SK-N-SH treated with all-trans-retinoic acid at 6 μM for 48 hours (cell line): ENCODE data around the gene FBXL3.
"Not testable (repeated sequence)": the region's sequence is repeated elsewhere in the genome, so short reads cannot be mapped to it uniquely, and the experiment has no call there.

ENCODE experiments used
- ATAC-seq: fragments of 200-7000 bp; cut with Tn5 transposase; 3 replicates; pipeline ENCODE4 v1.9.1; 2020; ENCODE audit warnings: mild to moderate bottlenecking, moderate library complexity
- ARNTL ChIP-seq: fragments of 450-650 bp; formaldehyde crosslinking; IDR thresholded peaks from 2 replicates; pipeline ENCODE4 v1.5.0; 2020; ENCODE audit warnings: low read depth, mild to moderate bottlenecking, moderate library complexity, borderline replicate concordance
- BACH2 ChIP-seq: fragments of 250-450 bp; sonication (Bioruptor Pico); IDR thresholded peaks from 2 replicates; pipeline ENCODE4 v1.9.0; 2021; ENCODE audit warnings: mild to moderate bottlenecking, borderline replicate concordance
- CSDC2 ChIP-seq: fragments of 250-450 bp; sonication (Bioruptor Pico); IDR thresholded peaks from 2 replicates; pipeline ENCODE4 v1.5.0; 2020; ENCODE audit warnings: mild to moderate bottlenecking, moderate library complexity
- GLIS3 ChIP-seq: fragments of 250-450 bp; sonication (Bioruptor Pico); IDR thresholded peaks from 2 replicates; pipeline ENCODE4 v1.5.0; 2020; ENCODE audit warnings: mild to moderate bottlenecking, moderate library complexity
- ISL1 ChIP-seq: fragments of 250-450 bp; sonication (Bioruptor Pico); IDR thresholded peaks from 2 replicates; pipeline ENCODE4 v2.1.2; 2022; ENCODE audit warnings: mild to moderate bottlenecking, moderate library complexity
- PPARA ChIP-seq: fragments of 250-450 bp; sonication (Bioruptor Pico); IDR thresholded peaks from 2 replicates; pipeline ENCODE4 v1.5.0; 2020; ENCODE audit warnings: mild to moderate bottlenecking, borderline replicate concordance
- SNAI2 ChIP-seq: fragments of 250-450 bp; sonication (Bioruptor Pico); IDR thresholded peaks from 2 replicates; pipeline ENCODE4 v1.5.0; 2020; ENCODE audit warnings: mild to moderate bottlenecking, moderate library complexity
- TCF4 ChIP-seq: fragments of 250-450 bp; sonication (Bioruptor Pico); IDR thresholded peaks from 2 replicates; pipeline ENCODE4 v1.8.0; 2021; ENCODE audit warnings: mild to moderate bottlenecking, moderate library complexity, borderline replicate concordance
- TOX ChIP-seq: fragments of 250-450 bp; sonication (Bioruptor Pico); IDR thresholded peaks from 2 replicates; pipeline ENCODE4 v1.8.0; 2021; ENCODE audit warnings: mild to moderate bottlenecking, moderate library complexity, borderline replicate concordance
- ZC3H10 ChIP-seq: fragments of 250-450 bp; sonication (Bioruptor Pico); IDR thresholded peaks from 2 replicates; pipeline ENCODE4 v1.5.1; 2021; ENCODE audit warnings: mild to moderate bottlenecking, moderate library complexity
- ZFP3 ChIP-seq: fragments of 250-450 bp; sonication (Bioruptor Pico); IDR thresholded peaks from 2 replicates; pipeline ENCODE4 v1.5.0; 2020; ENCODE audit warnings: mild to moderate bottlenecking, moderate library complexity
- ZFP30 ChIP-seq: fragments of 450-650 bp; formaldehyde crosslinking; IDR thresholded peaks from 2 replicates; pipeline ENCODE4 v1.5.0; 2022; ENCODE audit warnings: mild to moderate bottlenecking, moderate library complexity
- ZNF565 ChIP-seq: fragments of 450-650 bp; formaldehyde crosslinking; conservative IDR thresholded peaks from 2 replicates; pipeline ENCODE4 v1.5.0; 2020; ENCODE audit warnings: low read depth, mild to moderate bottlenecking, moderate library complexity
- ZNF70 ChIP-seq: fragments of 450-650 bp; formaldehyde crosslinking; IDR thresholded peaks from 2 replicates; pipeline ENCODE4 v1.5.0; 2020; ENCODE audit warnings: mild to moderate bottlenecking, moderate library complexity
- ZNF8 ChIP-seq: fragments of 450-650 bp; formaldehyde crosslinking; IDR thresholded peaks from 2 replicates; pipeline ENCODE4 v1.5.0; 2020; ENCODE audit warnings: mild to moderate bottlenecking, moderate library complexity
- TF ChIP-seq, protein P1 (sequence below): fragments of 250-450 bp; sonication (Bioruptor Pico); IDR thresholded peaks from 2 replicates; pipeline ENCODE4 v1.5.0; 2020; ENCODE audit warnings: mild to moderate bottlenecking, moderate library complexity
- TF ChIP-seq, protein P2 (sequence below): fragments of 250-450 bp; sonication (Bioruptor Pico); IDR thresholded peaks from 2 replicates; pipeline ENCODE4 v1.8.0; 2020; ENCODE audit warnings: mild to moderate bottlenecking, moderate library complexity, borderline replicate concordance
- TF ChIP-seq, protein P3 (sequence below): fragments of 250-450 bp; sonication (Bioruptor Pico); IDR thresholded peaks from 2 replicates; pipeline ENCODE4 v1.5.1; 2020; ENCODE audit warnings: low read depth, mild to moderate bottlenecking, moderate library complexity
- TF ChIP-seq, protein P4 (sequence below): fragments of 250-450 bp; sonication (Bioruptor Pico); IDR thresholded peaks from 2 replicates; pipeline ENCODE4 v1.5.1; 2021; ENCODE audit warnings: mild to moderate bottlenecking, moderate library complexity
- TF ChIP-seq, protein P5 (sequence below): fragments of 250-450 bp; sonication (Bioruptor Pico); IDR thresholded peaks from 2 replicates; pipeline ENCODE4 v1.8.0; 2021; ENCODE audit warnings: low read depth, mild to moderate bottlenecking, moderate library complexity, borderline replicate concordance

The FBXL3 gene

DNA sequence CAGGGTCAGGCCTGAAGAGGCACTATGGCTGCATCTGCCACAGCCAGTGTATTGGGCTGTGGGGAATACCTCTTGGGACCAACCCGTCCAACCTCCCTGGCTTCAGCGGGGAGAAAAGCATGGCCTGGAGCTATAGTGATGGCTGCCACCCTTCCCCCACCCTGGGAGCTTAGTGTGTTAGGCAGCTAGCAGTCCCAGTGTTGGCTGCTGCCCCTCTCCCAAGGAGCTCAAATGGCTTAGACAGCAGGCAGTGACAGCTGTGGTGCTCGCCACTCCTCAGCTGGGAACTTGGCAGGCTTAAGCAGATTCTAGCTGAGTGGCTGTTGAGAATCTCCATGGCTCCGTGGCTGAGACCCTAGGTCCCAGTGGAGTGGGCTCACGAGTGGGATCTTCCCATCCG, 58.9 kb downstream of the FBXL3 start:
- ATAC-seq: no peak
- TF ChIP-seq, protein P1, sequence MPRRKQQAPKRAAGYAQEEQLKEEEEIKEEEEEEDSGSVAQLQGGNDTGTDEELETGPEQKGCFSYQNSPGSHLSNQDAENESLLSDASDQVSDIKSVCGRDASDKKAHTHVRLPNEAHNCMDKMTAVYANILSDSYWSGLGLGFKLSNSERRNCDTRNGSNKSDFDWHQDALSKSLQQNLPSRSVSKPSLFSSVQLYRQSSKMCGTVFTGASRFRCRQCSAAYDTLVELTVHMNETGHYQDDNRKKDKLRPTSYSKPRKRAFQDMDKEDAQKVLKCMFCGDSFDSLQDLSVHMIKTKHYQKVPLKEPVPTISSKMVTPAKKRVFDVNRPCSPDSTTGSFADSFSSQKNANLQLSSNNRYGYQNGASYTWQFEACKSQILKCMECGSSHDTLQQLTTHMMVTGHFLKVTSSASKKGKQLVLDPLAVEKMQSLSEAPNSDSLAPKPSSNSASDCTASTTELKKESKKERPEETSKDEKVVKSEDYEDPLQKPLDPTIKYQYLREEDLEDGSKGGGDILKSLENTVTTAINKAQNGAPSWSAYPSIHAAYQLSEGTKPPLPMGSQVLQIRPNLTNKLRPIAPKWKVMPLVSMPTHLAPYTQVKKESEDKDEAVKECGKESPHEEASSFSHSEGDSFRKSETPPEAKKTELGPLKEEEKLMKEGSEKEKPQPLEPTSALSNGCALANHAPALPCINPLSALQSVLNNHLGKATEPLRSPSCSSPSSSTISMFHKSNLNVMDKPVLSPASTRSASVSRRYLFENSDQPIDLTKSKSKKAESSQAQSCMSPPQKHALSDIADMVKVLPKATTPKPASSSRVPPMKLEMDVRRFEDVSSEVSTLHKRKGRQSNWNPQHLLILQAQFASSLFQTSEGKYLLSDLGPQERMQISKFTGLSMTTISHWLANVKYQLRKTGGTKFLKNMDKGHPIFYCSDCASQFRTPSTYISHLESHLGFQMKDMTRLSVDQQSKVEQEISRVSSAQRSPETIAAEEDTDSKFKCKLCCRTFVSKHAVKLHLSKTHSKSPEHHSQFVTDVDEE: no peak
- TF ChIP-seq ZC3H10 (CRISPR knock-in tag) (no peak), ZNF565 (no peak), TCF4 (CRISPR knock-in tag) (no peak), SNAI2 (no peak), ISL1 (CRISPR knock-in tag) (no peak), CSDC2 (CRISPR knock-in tag) (no peak)
- TF ChIP-seq, protein P2, sequence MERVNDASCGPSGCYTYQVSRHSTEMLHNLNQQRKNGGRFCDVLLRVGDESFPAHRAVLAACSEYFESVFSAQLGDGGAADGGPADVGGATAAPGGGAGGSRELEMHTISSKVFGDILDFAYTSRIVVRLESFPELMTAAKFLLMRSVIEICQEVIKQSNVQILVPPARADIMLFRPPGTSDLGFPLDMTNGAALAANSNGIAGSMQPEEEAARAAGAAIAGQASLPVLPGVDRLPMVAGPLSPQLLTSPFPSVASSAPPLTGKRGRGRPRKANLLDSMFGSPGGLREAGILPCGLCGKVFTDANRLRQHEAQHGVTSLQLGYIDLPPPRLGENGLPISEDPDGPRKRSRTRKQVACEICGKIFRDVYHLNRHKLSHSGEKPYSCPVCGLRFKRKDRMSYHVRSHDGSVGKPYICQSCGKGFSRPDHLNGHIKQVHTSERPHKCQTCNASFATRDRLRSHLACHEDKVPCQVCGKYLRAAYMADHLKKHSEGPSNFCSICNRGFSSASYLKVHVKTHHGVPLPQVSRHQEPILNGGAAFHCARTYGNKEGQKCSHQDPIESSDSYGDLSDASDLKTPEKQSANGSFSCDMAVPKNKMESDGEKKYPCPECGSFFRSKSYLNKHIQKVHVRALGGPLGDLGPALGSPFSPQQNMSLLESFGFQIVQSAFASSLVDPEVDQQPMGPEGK: no peak
- TF ChIP-seq, protein P3, sequence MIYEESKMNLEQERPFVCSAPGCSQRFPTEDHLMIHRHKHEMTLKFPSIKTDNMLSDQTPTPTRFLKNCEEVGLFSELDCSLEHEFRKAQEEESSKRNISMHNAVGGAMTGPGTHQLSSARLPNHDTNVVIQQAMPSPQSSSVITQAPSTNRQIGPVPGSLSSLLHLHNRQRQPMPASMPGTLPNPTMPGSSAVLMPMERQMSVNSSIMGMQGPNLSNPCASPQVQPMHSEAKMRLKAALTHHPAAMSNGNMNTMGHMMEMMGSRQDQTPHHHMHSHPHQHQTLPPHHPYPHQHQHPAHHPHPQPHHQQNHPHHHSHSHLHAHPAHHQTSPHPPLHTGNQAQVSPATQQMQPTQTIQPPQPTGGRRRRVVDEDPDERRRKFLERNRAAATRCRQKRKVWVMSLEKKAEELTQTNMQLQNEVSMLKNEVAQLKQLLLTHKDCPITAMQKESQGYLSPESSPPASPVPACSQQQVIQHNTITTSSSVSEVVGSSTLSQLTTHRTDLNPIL (CRISPR knock-in tag): no peak

DNA sequence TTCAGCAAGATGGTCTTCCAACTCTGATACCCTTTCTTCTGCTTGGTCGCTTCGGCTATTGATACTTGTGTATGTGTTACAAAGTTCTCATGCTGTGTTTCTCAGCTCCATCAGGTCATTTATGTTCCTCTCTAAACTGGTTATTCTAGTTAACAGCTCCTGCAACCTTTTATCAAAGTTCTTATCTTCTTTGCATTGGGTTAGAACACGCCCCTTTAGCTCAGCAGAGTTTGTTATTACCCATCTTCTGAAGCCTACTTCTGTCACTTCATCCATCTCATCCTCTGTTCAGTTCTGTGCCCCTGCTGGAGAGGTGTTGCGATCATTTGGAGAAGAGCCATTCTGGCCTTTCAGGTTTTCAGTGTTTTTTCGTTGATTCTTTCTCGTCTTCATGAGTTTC, 59.9 kb downstream of the FBXL3 start:
- no peak for ATAC-seq
- TF ChIP-seq ARNTL (CRISPR knock-in tag): no peak
- TF ChIP-seq GLIS3 (CRISPR knock-in tag): no peak
- TF ChIP-seq BACH2 (CRISPR knock-in tag): no peak
- no peak for TF ChIP-seq SNAI2
- TF ChIP-seq, protein P4, sequence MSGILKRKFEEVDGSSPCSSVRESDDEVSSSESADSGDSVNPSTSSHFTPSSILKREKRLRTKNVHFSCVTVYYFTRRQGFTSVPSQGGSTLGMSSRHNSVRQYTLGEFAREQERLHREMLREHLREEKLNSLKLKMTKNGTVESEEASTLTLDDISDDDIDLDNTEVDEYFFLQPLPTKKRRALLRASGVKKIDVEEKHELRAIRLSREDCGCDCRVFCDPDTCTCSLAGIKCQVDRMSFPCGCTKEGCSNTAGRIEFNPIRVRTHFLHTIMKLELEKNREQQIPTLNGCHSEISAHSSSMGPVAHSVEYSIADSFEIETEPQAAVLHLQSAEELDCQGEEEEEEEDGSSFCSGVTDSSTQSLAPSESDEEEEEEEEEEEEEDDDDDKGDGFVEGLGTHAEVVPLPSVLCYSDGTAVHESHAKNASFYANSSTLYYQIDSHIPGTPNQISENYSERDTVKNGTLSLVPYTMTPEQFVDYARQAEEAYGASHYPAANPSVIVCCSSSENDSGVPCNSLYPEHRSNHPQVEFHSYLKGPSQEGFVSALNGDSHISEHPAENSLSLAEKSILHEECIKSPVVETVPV (CRISPR knock-in tag): no peak

DNA sequence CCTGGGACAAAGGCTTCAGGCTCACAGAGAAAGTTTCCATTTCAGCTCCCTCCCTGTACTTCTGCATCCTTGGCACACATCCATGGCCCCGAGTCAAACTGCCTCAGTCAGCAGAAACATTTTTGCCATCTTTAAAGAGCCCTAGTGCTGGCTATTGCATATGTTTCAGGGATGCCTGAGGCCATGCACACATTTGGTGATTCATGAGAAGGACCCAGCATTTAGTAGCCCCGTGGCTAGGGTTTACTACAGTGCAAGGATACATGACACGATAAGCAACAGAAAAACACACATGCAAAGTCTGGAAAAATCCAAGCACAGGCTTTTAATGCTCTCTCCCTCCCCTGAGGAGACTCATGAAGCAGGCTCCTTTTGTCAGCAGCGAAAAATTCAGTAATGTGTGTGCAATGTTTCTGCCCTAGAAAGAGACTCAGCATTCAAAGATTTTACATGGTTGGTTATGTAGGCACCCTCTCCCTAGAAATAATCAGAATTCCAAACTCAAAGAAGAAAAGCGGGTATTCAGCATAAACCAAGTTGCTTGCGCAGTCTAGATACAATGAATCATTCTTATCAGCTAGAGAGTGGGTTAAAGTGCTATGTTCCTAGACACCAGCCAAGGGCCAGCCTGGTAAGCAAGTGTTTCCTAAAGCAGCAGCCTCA, 61.1 kb downstream of the FBXL3 start:
- peak; percentile 66 for ATAC-seq
- TF ChIP-seq SNAI2 (no peak), ZNF565 (no peak), CSDC2 (CRISPR knock-in tag) (no peak), PPARA (CRISPR knock-in tag) (no peak), ZNF8 (no peak), ISL1 (CRISPR knock-in tag) (no peak), ZFP30 (no peak), ZNF70 (CRISPR knock-in tag) (no peak), TOX (no peak), ZFP3 (CRISPR knock-in tag) (no peak), ARNTL (CRISPR knock-in tag) (no peak), TCF4 (CRISPR knock-in tag) (no peak)
- TF ChIP-seq, protein P1: no peak
- TF ChIP-seq, protein P4 (CRISPR knock-in tag): no peak
- TF ChIP-seq, protein P2: no peak
- TF ChIP-seq, protein P5, sequence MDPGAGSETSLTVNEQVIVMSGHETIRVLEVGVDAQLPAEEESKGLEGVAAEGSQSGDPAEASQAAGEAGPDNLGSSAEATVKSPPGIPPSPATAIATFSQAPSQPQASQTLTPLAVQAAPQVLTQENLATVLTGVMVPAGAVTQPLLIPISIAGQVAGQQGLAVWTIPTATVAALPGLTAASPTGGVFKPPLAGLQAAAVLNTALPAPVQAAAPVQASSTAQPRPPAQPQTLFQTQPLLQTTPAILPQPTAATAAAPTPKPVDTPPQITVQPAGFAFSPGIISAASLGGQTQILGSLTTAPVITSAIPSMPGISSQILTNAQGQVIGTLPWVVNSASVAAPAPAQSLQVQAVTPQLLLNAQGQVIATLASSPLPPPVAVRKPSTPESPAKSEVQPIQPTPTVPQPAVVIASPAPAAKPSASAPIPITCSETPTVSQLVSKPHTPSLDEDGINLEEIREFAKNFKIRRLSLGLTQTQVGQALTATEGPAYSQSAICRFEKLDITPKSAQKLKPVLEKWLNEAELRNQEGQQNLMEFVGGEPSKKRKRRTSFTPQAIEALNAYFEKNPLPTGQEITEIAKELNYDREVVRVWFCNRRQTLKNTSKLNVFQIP (CRISPR knock-in tag): no peak

DNA sequence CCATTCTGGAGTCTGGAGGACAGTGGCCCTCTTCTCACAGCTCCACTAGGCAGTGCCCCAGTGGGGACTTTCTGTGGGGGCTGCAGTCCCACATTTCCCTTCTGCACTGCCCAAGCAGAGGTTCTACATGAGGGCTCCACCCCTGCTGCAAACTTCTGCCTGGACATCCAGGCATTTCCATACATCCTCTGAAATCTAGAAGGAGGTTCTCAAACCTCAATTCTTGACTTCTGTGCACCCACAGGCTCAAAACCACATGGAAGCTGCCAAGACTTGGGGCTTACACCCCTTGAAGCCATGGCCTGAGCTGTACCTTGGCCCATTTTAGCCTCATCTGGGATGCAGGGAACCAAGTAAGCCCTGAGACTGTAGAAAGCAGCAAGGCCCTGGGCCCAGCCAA, 67.2 kb downstream of the FBXL3 start:
- ATAC-seq: not testable (repeated sequence)
